GM12873 (cell line): ENCODE measurements around the gene LRRC14B.

Experiments
- TF ChIP-seq, protein P1 (sequence below): IDR thresholded peaks from 2 replicates; pipeline ENCODE4 v1.5.1; 2012; ENCODE audit warnings: low read depth, mild to moderate bottlenecking, moderate library complexity, low read length, control low read depth; ENCODE audit not compliant: insufficient read depth; ENCODE audit errors: missing control alignments

Gene LRRC14B

DNA sequence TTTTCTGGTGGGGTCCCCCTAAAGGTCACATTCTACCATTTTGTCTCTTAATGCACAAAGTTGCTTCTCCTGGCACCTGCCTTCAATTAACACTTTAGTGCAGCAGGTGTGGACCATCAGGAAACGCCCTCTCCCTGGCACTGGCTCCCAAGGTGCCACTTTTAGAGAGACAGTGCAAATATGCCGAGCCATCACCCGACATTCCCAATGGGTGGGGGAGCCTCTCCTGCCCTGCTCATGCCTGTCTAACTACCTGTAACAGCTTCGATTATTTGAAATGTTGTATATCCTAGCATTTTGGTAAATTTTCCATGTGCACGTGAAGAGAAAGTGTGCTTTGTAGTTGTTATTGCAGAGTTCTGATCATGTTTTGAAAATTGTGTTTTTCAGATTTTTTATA, 13.2 kb upstream of the LRRC14B start:
- TF ChIP-seq, protein P1, sequence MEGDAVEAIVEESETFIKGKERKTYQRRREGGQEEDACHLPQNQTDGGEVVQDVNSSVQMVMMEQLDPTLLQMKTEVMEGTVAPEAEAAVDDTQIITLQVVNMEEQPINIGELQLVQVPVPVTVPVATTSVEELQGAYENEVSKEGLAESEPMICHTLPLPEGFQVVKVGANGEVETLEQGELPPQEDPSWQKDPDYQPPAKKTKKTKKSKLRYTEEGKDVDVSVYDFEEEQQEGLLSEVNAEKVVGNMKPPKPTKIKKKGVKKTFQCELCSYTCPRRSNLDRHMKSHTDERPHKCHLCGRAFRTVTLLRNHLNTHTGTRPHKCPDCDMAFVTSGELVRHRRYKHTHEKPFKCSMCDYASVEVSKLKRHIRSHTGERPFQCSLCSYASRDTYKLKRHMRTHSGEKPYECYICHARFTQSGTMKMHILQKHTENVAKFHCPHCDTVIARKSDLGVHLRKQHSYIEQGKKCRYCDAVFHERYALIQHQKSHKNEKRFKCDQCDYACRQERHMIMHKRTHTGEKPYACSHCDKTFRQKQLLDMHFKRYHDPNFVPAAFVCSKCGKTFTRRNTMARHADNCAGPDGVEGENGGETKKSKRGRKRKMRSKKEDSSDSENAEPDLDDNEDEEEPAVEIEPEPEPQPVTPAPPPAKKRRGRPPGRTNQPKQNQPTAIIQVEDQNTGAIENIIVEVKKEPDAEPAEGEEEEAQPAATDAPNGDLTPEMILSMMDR: no peak

- TF ChIP-seq, protein P1: no peak
Measured at GRCh38 chr5:179401-179800, 11.9 kb upstream of the LRRC14B start.

DNA sequence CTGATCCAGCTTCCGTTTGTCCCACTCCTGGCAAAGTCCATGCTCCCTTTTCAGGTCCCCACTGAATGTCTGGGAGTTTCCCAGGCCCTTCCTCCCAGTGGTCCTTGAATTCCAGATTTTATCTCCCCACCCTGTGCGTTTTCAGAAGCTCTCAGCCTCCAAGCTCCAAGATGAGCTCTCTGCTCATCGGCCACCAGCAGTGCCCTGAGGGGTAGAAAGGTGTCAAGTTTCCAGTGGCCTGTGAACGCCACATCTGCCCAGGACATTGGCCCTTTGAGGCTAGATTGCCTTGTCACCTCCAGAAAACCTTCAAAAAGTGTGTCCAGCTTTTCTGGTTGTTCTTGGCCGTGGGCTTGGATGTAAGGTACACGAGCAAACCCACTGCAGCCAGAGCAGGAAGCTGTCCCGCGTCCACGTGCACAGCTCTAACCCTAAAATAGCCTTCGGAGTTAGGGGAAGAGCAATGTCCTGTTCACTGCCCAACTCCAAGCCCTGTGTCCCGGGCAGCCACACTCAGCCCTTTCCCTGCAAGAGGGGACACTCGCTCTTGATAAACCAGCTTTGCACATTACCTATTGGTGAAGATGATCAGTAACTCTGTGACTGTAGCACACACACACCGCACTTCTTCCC, 10.9 kb upstream of the LRRC14B start:
- TF ChIP-seq, protein P1: no peak

DNA sequence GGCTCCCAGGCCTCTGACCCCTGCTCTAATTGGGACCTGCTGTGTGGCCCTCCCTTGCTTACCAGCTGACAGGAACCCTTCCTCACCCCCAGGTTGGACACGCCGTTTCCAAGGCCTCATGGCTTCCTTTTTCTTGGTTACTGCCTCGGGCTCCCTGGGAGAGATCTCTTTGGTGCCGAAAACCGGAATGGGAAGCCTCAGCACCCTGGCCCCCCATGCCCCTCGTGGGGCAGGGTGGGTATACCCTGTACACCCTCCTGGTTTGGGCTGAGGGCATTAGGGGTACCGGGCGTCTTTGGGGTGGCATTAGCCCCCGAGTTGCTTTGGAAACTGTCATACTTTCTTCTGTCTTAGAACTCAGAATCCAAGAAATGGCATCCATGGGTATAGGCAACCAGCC, 10.1 kb upstream of the LRRC14B start:
- TF ChIP-seq, protein P1: no peak

DNA sequence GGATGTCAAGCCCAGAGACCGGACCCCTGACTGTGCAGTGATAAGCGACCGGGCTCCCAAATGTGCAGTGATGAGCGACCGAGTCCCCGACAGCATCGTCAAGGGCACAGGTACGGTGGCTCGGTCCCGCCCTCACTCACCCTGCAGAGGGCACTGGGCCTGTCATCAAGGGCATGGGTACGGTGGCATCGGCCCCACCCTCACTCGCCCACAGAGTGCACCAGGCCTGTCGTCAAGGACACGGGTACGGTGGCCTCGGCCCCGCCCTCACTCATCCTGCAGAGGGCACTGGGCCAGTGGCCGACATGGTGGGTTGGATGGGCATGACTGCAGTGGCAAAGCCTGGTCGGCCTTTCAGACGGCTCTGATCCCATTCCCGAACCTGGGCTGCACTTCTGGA, 9.7 kb upstream of the LRRC14B start:
- TF ChIP-seq, protein P1: no peak

- TF ChIP-seq, protein P1: no peak
Measured at GRCh38 chr5:182126-182525, 9.2 kb upstream of the LRRC14B start.

DNA sequence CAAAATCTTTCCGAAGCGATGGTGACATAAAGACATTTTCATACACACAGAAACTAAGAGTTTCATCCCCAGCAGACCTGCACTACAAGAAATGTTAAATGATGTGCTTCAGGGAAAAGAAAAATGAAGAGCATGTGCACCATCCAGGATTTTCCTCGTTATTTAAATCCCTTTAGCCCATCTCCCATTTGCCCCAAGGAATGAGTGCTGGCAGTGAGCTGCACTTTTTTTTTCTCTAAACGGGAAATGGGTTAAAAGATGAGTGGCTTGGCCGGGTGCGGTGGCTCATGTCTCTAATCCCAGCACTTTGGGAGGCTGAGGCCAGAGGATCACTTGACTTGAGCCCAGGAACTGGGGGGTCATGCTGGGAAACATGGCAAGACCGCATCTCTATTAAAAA, 6.8 kb upstream of the LRRC14B start:
- TF ChIP-seq, protein P1: no peak
